K562 (cell line): ENCODE results near the gene C1orf167. TPM values are rescaled to one million over a fixed set of nuclear protein-coding genes. Genes with fewer than 3 reads are reported as not detected.
A peak's percentile ranks its signal among the peaks of the same experiment; 100 is the strongest.

Experiments used
- C11orf30 ChIP-seq: fragments of 450-650 bp; IDR thresholded peaks from 2 replicates; pipeline ENCODE4 v1.6.1; 2016; ENCODE audit warnings: low read depth, mild to moderate bottlenecking
- CCAR2 ChIP-seq: fragments of 200-400 bp; formaldehyde crosslinking; IDR thresholded peaks from 2 replicates; pipeline ENCODE4 v1.6.1; 2017; ENCODE audit warnings: mild to moderate bottlenecking, low read depth, low read length
- DIDO1 ChIP-seq: fragments of 450-650 bp; IDR thresholded peaks from 2 replicates; pipeline ENCODE4 v1.6.1; 2016; ENCODE audit warnings: low read depth, missing biosample characterization, missing genetic modification characterization
- JUN ChIP-seq, 2 experiments: sonication (generic) in 1 of 2; formaldehyde crosslinking in 1 of 2; IDR thresholded peaks; 2 replicates each; pipeline versions ENCODE4 v1.6.1 to v1.8.0; 2012 to 2022; ENCODE audit warnings: borderline replicate concordance in 2 of 2, mild to moderate bottlenecking in 2 of 2, improper control_type of control experiment in 1 of 2, low read depth in 1 of 2, low read length in 1 of 2, missing genetic modification reagents in 1 of 2
- KLF6 ChIP-seq: fragments of 250-450 bp; sonication (Bioruptor Pico); IDR thresholded peaks from 2 replicates; pipeline ENCODE4 v1.4.0; 2020; ENCODE audit warnings: mild to moderate bottlenecking, moderate library complexity, borderline replicate concordance
- LCOR ChIP-seq: sonication (generic); formaldehyde crosslinking; IDR thresholded peaks from 2 replicates; pipeline ENCODE4 v1.8.0; 2022; ENCODE audit warnings: mild to moderate bottlenecking, missing genetic modification reagents
- MCM7 ChIP-seq, 2 experiments: fragments of 450-650 bp; IDR thresholded peaks; 2 replicates each; pipeline ENCODE4 v1.6.1; 2016 to 2018
- NR2F6 ChIP-seq: fragments of 450-650 bp; formaldehyde crosslinking; IDR thresholded peaks from 2 replicates; pipeline ENCODE4 v1.4.0; 2020; ENCODE audit warnings: mild to moderate bottlenecking
- PTBP1 ChIP-seq: fragments of 200-400 bp; formaldehyde crosslinking; IDR thresholded peaks from 2 replicates; pipeline ENCODE4 v1.6.1; 2017; ENCODE audit warnings: low read depth, low read length
- SAFB ChIP-seq: fragments of 200-400 bp; formaldehyde crosslinking; IDR thresholded peaks from 2 replicates; pipeline ENCODE4 v1.6.1; 2017; ENCODE audit warnings: low read depth, low read length, borderline replicate concordance
- SMAD2 ChIP-seq: fragments of 150-350 bp; IDR thresholded peaks from 2 replicates; pipeline ENCODE4 v1.6.1; 2014; ENCODE audit warnings: low read depth, mild to moderate bottlenecking, low read length
- SPI1 ChIP-seq: IDR thresholded peaks from 2 replicates; pipeline ENCODE4 v1.6.1; 2011; ENCODE audit warnings: low read depth, low read length, control low read depth, borderline replicate concordance
- SRF ChIP-seq, 2 experiments: fragments of 250-450, 450-650 bp in 1 of 2; sonication (Bioruptor Pico) in 1 of 2; sonication (generic) in 1 of 2; formaldehyde crosslinking; IDR thresholded peaks; 2 replicates each; pipeline versions ENCODE4 v1.5.0 to v1.5.1; 2020 to 2022; ENCODE audit warnings: mild to moderate bottlenecking in 1 of 2, missing genetic modification reagents in 1 of 2
- TEAD4 ChIP-seq, 2 experiments: sonication (generic) in 1 of 2; formaldehyde crosslinking in 1 of 2; IDR thresholded peaks; 2 replicates each; pipeline versions ENCODE4 v1.6.1 to v1.8.0; 2012 to 2022; ENCODE audit warnings: borderline replicate concordance in 1 of 2, inconsistent platforms in 1 of 2, low read length in 1 of 2, mild to moderate bottlenecking in 1 of 2, missing genetic modification reagents in 1 of 2
- TFE3 ChIP-seq: fragments of 450-650 bp; formaldehyde crosslinking; IDR thresholded peaks from 2 replicates; pipeline ENCODE4 v1.4.0; 2020; ENCODE audit warnings: mild to moderate bottlenecking, mixed read lengths
- ZNF184 ChIP-seq: sonication (generic); formaldehyde crosslinking; IDR thresholded peaks from 2 replicates; pipeline ENCODE4 v1.5.0; 2020; ENCODE audit warnings: missing genetic modification reagents
- ZNF830 ChIP-seq: fragments of 250-450 bp; sonication (Bioruptor Pico); IDR thresholded peaks from 2 replicates; pipeline ENCODE4 v1.5.0; 2021; ENCODE audit warnings: mild to moderate bottlenecking
- polyA plus RNA-seq, 8 experiments: library from polyadenylated mRNA; depleted of rRNA in 4 of 8; stranded (reverse) in 5 of 8; unstranded in 3 of 8; fragments of >200 nt; fragmentation: Nextera tagmentation in 2 of 8; fragmentation: Illumina TruSeq in 1 of 8; extraction: Ambion mirVana in 2 of 8; extraction: Trizol in 1 of 8; gene quantifications; 2 replicates each; pipeline versions ENCODE4 v1.2.1 to v1.2.3, GENCODE V29; 2011 to 2014; ENCODE audit warnings: inconsistent platforms in 1 of 8, missing spikeins in 1 of 8
- total RNA-seq, 7 experiments: library from RNA; depleted of rRNA in 6 of 7; stranded (reverse); fragments of >200 nt in 6 of 7; fragmentation: Illumina TruSeq in 2 of 7; extraction: Trizol in 2 of 7; gene quantifications; 2 replicates each; pipeline versions ENCODE4 v1.2.1 to v1.2.3, GENCODE V29; 2011 to 2021; ENCODE audit warnings: low replicate concordance in 1 of 7
- TF ChIP-seq, protein P1 (sequence below): fragments of 250-450 bp; sonication (Bioruptor Pico); IDR thresholded peaks from 2 replicates; pipeline ENCODE4 v1.4.0; 2020; ENCODE audit warnings: mild to moderate bottlenecking, moderate library complexity
- TF ChIP-seq, protein P2 (sequence below): fragments of 450-650 bp; IDR thresholded peaks from 2 replicates; pipeline ENCODE4 v1.6.1; 2016
- TF ChIP-seq, protein P3 (sequence below): fragments of 250-450 bp; sonication (Bioruptor Pico); IDR thresholded peaks from 2 replicates; pipeline ENCODE4 v1.5.0; 2021; ENCODE audit warnings: mild to moderate bottlenecking, borderline replicate concordance

Gene C1orf167
- total and polyA plus RNA-seq, 9 of the 15 experiments (the other 6 are each of a cell fraction or from before 2014, with no cell fraction given) = 0.22 to 0.86 (median 0.31) TPM; not detected in 2

- TF ChIP-seq LCOR (CRISPR knock-in tag) (peak; percentile 74; the same call in 1 of the 2 replicates), ZNF184 (CRISPR knock-in tag) (no peak), NR2F6 (no peak; the same call in 1 of the 2 replicates), ZNF830 (0 out of 2 replicates have a peak, but pooled peaks have one; percentile 25), PTBP1 (no peak), SPI1 (no peak), TFE3 (CRISPR knock-in tag) (peak; percentile 100), KLF6 (peak; percentile 85), CCAR2 (no peak), MCM7 (IDR thresholded peaks at IDR 0.05) (no peak), SRF (CRISPR knock-in tag; IDR thresholded peaks at IDR 0.05) (peak in 1 of 2 experiments; percentile 94; a peak in 2 of 4 replicates), SAFB (no peak), TEAD4 (IDR thresholded peaks at IDR 0.05; ENCODE audit: low read length) (no peak; the same call in 1 of the 2 replicates), TEAD4 (CRISPR knock-in tag; IDR thresholded peaks at IDR 0.05; ENCODE audit: borderline replicate concordance) (no peak), C11orf30 (no peak), JUN (IDR thresholded peaks at IDR 0.05; ENCODE audit: borderline replicate concordance, low read depth, low read length) (peak; percentile 55), JUN (CRISPR knock-in tag; IDR thresholded peaks at IDR 0.05; ENCODE audit: borderline replicate concordance) (peak; percentile 61; the same call in 1 of the 2 replicates), DIDO1 (tag) (peak; percentile 86), SMAD2 (no peak)
- TF ChIP-seq, protein P1, sequence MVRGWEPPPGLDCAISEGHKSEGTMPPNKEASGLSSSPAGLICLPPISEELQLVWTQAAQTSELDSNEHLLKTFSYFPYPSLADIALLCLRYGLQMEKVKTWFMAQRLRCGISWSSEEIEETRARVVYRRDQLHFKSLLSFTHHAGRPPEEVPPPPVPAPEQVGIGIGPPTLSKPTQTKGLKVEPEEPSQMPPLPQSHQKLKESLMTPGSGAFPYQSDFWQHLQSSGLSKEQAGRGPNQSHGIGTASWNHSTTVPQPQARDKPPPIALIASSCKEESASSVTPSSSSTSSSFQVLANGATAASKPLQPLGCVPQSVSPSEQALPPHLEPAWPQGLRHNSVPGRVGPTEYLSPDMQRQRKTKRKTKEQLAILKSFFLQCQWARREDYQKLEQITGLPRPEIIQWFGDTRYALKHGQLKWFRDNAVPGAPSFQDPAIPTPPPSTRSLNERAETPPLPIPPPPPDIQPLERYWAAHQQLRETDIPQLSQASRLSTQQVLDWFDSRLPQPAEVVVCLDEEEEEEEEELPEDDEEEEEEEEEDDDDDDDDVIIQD (CRISPR knock-in tag) = no peak
- TF ChIP-seq, protein P2, sequence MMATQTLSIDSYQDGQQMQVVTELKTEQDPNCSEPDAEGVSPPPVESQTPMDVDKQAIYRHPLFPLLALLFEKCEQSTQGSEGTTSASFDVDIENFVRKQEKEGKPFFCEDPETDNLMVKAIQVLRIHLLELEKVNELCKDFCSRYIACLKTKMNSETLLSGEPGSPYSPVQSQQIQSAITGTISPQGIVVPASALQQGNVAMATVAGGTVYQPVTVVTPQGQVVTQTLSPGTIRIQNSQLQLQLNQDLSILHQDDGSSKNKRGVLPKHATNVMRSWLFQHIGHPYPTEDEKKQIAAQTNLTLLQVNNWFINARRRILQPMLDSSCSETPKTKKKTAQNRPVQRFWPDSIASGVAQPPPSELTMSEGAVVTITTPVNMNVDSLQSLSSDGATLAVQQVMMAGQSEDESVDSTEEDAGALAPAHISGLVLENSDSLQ = peak; percentile 98
- TF ChIP-seq, protein P3, sequence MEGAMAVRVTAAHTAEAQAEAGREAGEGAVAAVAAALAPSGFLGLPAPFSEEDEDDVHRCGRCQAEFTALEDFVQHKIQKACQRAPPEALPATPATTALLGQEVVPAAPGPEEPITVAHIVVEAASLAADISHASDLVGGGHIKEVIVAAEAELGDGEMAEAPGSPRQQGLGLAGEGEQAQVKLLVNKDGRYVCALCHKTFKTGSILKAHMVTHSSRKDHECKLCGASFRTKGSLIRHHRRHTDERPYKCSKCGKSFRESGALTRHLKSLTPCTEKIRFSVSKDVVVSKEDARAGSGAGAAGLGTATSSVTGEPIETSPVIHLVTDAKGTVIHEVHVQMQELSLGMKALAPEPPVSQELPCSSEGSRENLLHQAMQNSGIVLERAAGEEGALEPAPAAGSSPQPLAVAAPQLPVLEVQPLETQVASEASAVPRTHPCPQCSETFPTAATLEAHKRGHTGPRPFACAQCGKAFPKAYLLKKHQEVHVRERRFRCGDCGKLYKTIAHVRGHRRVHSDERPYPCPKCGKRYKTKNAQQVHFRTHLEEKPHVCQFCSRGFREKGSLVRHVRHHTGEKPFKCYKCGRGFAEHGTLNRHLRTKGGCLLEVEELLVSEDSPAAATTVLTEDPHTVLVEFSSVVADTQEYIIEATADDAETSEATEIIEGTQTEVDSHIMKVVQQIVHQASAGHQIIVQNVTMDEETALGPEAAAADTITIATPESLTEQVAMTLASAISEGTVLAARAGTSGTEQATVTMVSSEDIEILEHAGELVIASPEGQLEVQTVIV (CRISPR knock-in tag) = no peak
Measured at GRCh38 chr1:11805422-11806306, 43.7 kb downstream of the C1orf167 start, which contains the start of the genes CLCN6 and MTHFR (continued).
